SK-N-SH (cell line): Measurements from ENCODE around the gene DMAP1.

Experiments
- CTCF ChIP-seq: fragments of 200-600 bp; sonication (generic); IDR thresholded peaks from 2 replicates; pipeline ENCODE4 v1.6.1; 2017; ENCODE audit warnings: antibody characterized with exemption, mild to moderate bottlenecking, moderate library complexity
- MAX ChIP-seq: IDR thresholded peaks from 2 replicates; pipeline ENCODE4 v1.4.0; 2012; ENCODE audit warnings: low read depth
- MEF2A ChIP-seq: IDR thresholded peaks from 2 replicates; pipeline ENCODE4 v1.4.0; 2012; ENCODE audit warnings: low read depth, borderline replicate concordance
- MXI1 ChIP-seq: IDR thresholded peaks from 2 replicates; pipeline ENCODE4 v1.6.1; 2012; ENCODE audit warnings: mild to moderate bottlenecking, low read depth, low read length, improper control_type of control experiment
- PBX3 ChIP-seq: IDR thresholded peaks from 2 replicates; pipeline ENCODE4; 2012
- SMC3 ChIP-seq: IDR thresholded peaks from 2 replicates; pipeline ENCODE4 v1.6.1; 2012; ENCODE audit warnings: low read depth, low read length, improper control_type of control experiment
- TAF1 ChIP-seq: IDR thresholded peaks from 2 replicates; pipeline ENCODE4 v1.6.1; 2012; ENCODE audit warnings: low read depth, mild to moderate bottlenecking, low read length, moderate library complexity, borderline replicate concordance
- USF1 ChIP-seq: IDR thresholded peaks from 2 replicates; pipeline ENCODE4 v1.4.0; 2012; ENCODE audit warnings: low read depth, borderline replicate concordance
- ZBTB33 ChIP-seq: IDR thresholded peaks from 2 replicates; pipeline ENCODE4 v1.4.0; 2012; ENCODE audit warnings: low read depth, borderline replicate concordance

- TF ChIP-seq SMC3: no peak
- TF ChIP-seq USF1: no peak
- no peak for TF ChIP-seq ZBTB33
- TF ChIP-seq MEF2A: no peak
- no peak for TF ChIP-seq MXI1
- TF ChIP-seq MAX: no peak
- no peak for TF ChIP-seq CTCF
- TF ChIP-seq TAF1: no peak
- no peak for TF ChIP-seq PBX3
Observed at GRCh38 chr1:44233593-44233992, 20.3 kb downstream of the DMAP1 start.
